Gastrocnemius medialis (tissue), 4 donors: ENCODE measurements around the gene KMT2A.

Experiments
- POLR2A ChIP-seq, 2 donors: fragments of 450-650 bp; IDR thresholded peaks; one replicate each; pipeline ENCODE4 v1.6.1; 2017; ENCODE audit warnings: antibody characterized with exemption in 2 of 2, mild to moderate bottlenecking in 2 of 2, moderate library complexity in 2 of 2
- TF ChIP-seq, protein P1 (sequence below), 5 experiments: fragments of 450-650 bp in 3 of 5; fragments of 200-600 bp in 2 of 5; sonication (generic) in 2 of 5; IDR thresholded peaks in 4 of 5; conservative IDR thresholded peaks in 1 of 5; 1 replicate in 4 of 5; 2 replicates in 1 of 5; pipeline ENCODE4 v1.5.1; 2016 to 2019; ENCODE audit warnings: antibody characterized with exemption in 5 of 5, mild to moderate bottlenecking in 3 of 5, moderate library complexity in 3 of 5

DNA sequence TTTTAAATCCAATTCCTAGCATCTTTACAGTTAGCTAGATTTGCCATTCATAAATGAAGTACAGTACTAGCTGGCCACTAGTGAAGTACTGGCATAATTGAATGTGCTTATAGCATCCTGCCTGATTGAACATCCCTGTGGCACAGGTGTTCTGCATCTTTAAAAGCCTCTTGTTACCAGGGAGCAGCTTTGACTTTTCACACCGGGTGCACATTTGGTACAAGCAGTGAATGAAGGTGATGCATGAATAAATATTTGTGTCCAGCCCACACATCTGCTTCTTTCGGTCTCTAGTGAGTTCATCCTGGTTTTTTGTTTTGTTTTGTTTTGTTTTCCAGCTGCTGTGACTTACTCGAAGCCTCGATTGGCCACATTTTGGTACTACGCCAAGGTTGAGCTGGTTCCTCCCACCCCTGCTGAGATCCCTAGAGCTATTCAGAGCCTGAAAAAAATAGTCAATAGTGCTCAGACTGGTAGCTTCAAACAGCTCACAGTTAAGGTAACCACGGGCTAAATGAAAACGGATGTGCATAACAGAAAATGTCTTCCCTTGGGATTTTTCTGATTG is 29.6 kb upstream of the KMT2A start:
- TF ChIP-seq, protein P1, sequence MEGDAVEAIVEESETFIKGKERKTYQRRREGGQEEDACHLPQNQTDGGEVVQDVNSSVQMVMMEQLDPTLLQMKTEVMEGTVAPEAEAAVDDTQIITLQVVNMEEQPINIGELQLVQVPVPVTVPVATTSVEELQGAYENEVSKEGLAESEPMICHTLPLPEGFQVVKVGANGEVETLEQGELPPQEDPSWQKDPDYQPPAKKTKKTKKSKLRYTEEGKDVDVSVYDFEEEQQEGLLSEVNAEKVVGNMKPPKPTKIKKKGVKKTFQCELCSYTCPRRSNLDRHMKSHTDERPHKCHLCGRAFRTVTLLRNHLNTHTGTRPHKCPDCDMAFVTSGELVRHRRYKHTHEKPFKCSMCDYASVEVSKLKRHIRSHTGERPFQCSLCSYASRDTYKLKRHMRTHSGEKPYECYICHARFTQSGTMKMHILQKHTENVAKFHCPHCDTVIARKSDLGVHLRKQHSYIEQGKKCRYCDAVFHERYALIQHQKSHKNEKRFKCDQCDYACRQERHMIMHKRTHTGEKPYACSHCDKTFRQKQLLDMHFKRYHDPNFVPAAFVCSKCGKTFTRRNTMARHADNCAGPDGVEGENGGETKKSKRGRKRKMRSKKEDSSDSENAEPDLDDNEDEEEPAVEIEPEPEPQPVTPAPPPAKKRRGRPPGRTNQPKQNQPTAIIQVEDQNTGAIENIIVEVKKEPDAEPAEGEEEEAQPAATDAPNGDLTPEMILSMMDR (IDR thresholded peaks at IDR 0.05 in 4 of 5, conservative IDR thresholded peaks at IDR 0.05 in 1 of 5): no peak
- TF ChIP-seq POLR2A (IDR thresholded peaks at IDR 0.05): no peak
